ENCODE data around the gene CRHBP.
"Not testable (repeated sequence)": the region's sequence is repeated elsewhere in the genome, so short reads cannot be mapped to it uniquely, and the experiment has no call there.

The CRHBP gene

GRCh38 chr5:76943006-76943405 lies 9.8 kb upstream of the CRHBP start:
- Histone ChIP-seq H3K9ac (ENCODE audit: low read depth, low read length, poor library complexity, severe bottlenecking) (no peak overlapping the region), H3K4me3 (ENCODE audit: low read length, poor library complexity, severe bottlenecking) (no peak overlapping the region), H2AFZ (ENCODE audit: low read length) (no peak overlapping the region), H3K27me3 (ENCODE audit: insufficient read depth, low read length, poor library complexity, severe bottlenecking) (no peaks in the 10 kb centered on the region), H4K20me1 (ENCODE audit: insufficient read depth, low read length, poor library complexity, severe bottlenecking) (no peaks in the 10 kb centered on the region), H3K79me2 (ENCODE audit: insufficient read depth, low read length) (no peaks in the 10 kb centered on the region), H3K9me3 (ENCODE audit: insufficient read depth, low read depth, low read length) (no peaks in the 10 kb centered on the region), H3K4me2 (ENCODE audit: low read depth, low read length, poor library complexity, severe bottlenecking) (no peak overlapping the region), H3K4me1 (ENCODE audit: insufficient read depth, low read length, poor library complexity, severe bottlenecking) (no peaks in the 10 kb centered on the region), H3K9me2 (replicated peaks; ENCODE audit: low read depth, low read length) (no peaks in the 10 kb centered on the region), H3F3A (ENCODE audit: low read depth) (no peaks in the 10 kb centered on the region), H3K36me3 (ENCODE audit: insufficient read depth, low read length) (no peaks in the 10 kb centered on the region)
- TF ChIP-seq, protein P1, sequence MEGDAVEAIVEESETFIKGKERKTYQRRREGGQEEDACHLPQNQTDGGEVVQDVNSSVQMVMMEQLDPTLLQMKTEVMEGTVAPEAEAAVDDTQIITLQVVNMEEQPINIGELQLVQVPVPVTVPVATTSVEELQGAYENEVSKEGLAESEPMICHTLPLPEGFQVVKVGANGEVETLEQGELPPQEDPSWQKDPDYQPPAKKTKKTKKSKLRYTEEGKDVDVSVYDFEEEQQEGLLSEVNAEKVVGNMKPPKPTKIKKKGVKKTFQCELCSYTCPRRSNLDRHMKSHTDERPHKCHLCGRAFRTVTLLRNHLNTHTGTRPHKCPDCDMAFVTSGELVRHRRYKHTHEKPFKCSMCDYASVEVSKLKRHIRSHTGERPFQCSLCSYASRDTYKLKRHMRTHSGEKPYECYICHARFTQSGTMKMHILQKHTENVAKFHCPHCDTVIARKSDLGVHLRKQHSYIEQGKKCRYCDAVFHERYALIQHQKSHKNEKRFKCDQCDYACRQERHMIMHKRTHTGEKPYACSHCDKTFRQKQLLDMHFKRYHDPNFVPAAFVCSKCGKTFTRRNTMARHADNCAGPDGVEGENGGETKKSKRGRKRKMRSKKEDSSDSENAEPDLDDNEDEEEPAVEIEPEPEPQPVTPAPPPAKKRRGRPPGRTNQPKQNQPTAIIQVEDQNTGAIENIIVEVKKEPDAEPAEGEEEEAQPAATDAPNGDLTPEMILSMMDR (conservative IDR thresholded peaks at IDR 0.05; ENCODE audit: low read length) = no peak
- no peak for TF ChIP-seq EZH2phosphoT487 (IDR thresholded peaks at IDR 0.05; ENCODE audit: borderline replicate concordance)

DNA sequence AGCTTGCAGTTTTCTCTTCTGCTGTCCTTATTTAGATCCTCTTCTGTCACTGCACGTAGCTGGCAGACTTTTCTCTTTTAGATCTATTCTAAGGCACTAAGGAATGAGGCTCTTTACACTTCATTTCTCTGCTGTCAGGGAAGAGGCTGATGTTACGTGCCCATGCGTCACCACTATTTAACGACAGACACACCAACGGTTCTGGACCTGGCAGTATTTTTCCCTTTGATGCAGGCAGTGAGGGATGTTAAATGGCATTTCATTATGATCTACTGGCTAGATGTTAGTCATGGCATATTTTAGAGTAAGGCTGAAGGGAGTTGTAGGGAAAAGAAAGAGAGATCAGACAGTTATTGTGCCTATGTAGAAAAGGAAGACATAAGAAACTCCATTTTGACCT lies 8.2 kb upstream of the CRHBP start:
- H3K27me3 ChIP-seq (ENCODE audit: insufficient read depth, low read length, poor library complexity, severe bottlenecking) = no peaks in the 10 kb centered on the region
- no peaks in the 10 kb centered on the region for H3F3A ChIP-seq (ENCODE audit: low read depth)
- H2AFZ ChIP-seq (ENCODE audit: low read length) = no peak overlapping the region
- no peaks in the 10 kb centered on the region for H3K79me2 ChIP-seq (ENCODE audit: insufficient read depth, low read length)
- no peak overlapping the region for H3K9ac ChIP-seq (ENCODE audit: low read depth, low read length, poor library complexity, severe bottlenecking)
- H3K9me3 ChIP-seq (ENCODE audit: insufficient read depth, low read depth, low read length) = no peaks in the 10 kb centered on the region
- no peaks in the 10 kb centered on the region for H4K20me1 ChIP-seq (ENCODE audit: insufficient read depth, low read length, poor library complexity, severe bottlenecking)
- no peak overlapping the region for H3K4me3 ChIP-seq (ENCODE audit: low read length, poor library complexity, severe bottlenecking)
- no peak for TF ChIP-seq EZH2phosphoT487 (IDR thresholded peaks at IDR 0.05; ENCODE audit: borderline replicate concordance)
- TF ChIP-seq, protein P1 (conservative IDR thresholded peaks at IDR 0.05; ENCODE audit: low read length) = no peak
- no peaks in the 10 kb centered on the region for H3K4me1 ChIP-seq (ENCODE audit: insufficient read depth, low read length, poor library complexity, severe bottlenecking)
- H3K36me3 ChIP-seq (ENCODE audit: insufficient read depth, low read length) = no peaks in the 10 kb centered on the region
- no peaks in the 10 kb centered on the region for H3K9me2 ChIP-seq (replicated peaks; ENCODE audit: low read depth, low read length)
- no peak overlapping the region for H3K4me2 ChIP-seq (ENCODE audit: low read depth, low read length, poor library complexity, severe bottlenecking)

- H4K20me1 ChIP-seq (ENCODE audit: insufficient read depth, low read length, poor library complexity, severe bottlenecking); H3F3A ChIP-seq (ENCODE audit: low read depth); H2AFZ ChIP-seq (ENCODE audit: low read length); H3K4me3 ChIP-seq (ENCODE audit: low read length, poor library complexity, severe bottlenecking); H3K9me3 ChIP-seq (ENCODE audit: insufficient read depth, low read depth, low read length); H3K27me3 ChIP-seq (ENCODE audit: insufficient read depth, low read length, poor library complexity, severe bottlenecking); H3K9ac ChIP-seq (ENCODE audit: low read depth, low read length, poor library complexity, severe bottlenecking); H3K9me2 ChIP-seq (replicated peaks; ENCODE audit: low read depth, low read length); H3K79me2 ChIP-seq (ENCODE audit: insufficient read depth, low read length); H3K36me3 ChIP-seq (ENCODE audit: insufficient read depth, low read length); H3K4me2 ChIP-seq (ENCODE audit: low read depth, low read length, poor library complexity, severe bottlenecking); H3K4me1 ChIP-seq (ENCODE audit: insufficient read depth, low read length, poor library complexity, severe bottlenecking): not testable (repeated sequence)
Observed at GRCh38 chr5:76945238-76945637, 7.6 kb upstream of the CRHBP start.

- Histone ChIP-seq H3K36me3 (ENCODE audit: insufficient read depth, low read length) (no peaks in the 10 kb centered on the region), H4K20me1 (ENCODE audit: insufficient read depth, low read length, poor library complexity, severe bottlenecking) (no peaks in the 10 kb centered on the region), H2AFZ (ENCODE audit: low read length) (no peak overlapping the region), H3K9ac (ENCODE audit: low read depth, low read length, poor library complexity, severe bottlenecking) (no peak overlapping the region), H3K9me2 (replicated peaks; ENCODE audit: low read depth, low read length) (no peaks in the 10 kb centered on the region), H3K4me2 (ENCODE audit: low read depth, low read length, poor library complexity, severe bottlenecking) (no peak overlapping the region), H3K27me3 (ENCODE audit: insufficient read depth, low read length, poor library complexity, severe bottlenecking) (no peaks in the 10 kb centered on the region), H3F3A (ENCODE audit: low read depth) (no peaks in the 10 kb centered on the region), H3K79me2 (ENCODE audit: insufficient read depth, low read length) (no peaks in the 10 kb centered on the region), H3K4me1 (ENCODE audit: insufficient read depth, low read length, poor library complexity, severe bottlenecking) (no peaks in the 10 kb centered on the region), H3K9me3 (ENCODE audit: insufficient read depth, low read depth, low read length) (no peaks in the 10 kb centered on the region), H3K4me3 (ENCODE audit: low read length, poor library complexity, severe bottlenecking) (no peak overlapping the region)
- TF ChIP-seq, protein P1 (conservative IDR thresholded peaks at IDR 0.05; ENCODE audit: low read length) = no peak
- TF ChIP-seq EZH2phosphoT487 (IDR thresholded peaks at IDR 0.05; ENCODE audit: borderline replicate concordance) = no peak
Observed at GRCh38 chr5:76946090-76946489, 6.8 kb upstream of the CRHBP start.
